ENCODE data around the gene GPD2.
"Not testable (repeated sequence)": the region's sequence is repeated elsewhere in the genome, so short reads cannot be mapped to it uniquely, and the experiment has no call there.

GPD2 gene

GRCh38 chr2:156590085-156590739 is 154.0 kb downstream of the GPD2 start:
- DNase-seq (ENCODE audit: low spot score): no peak

GRCh38 chr2:156592809-156593593 is 156.8 kb downstream of the GPD2 start:
- DNase-seq (ENCODE audit: low spot score): no peak

- DNase-seq (ENCODE audit: low spot score): no peak
Measured at GRCh38 chr2:156593594-156593921, 157.4 kb downstream of the GPD2 start.

GRCh38 chr2:156598563-156598962 is 162.4 kb downstream of the GPD2 start:
- DNase-seq (ENCODE audit: low spot score): no peak

- DNase-seq (ENCODE audit: low spot score): no peak
Measured at GRCh38 chr2:156600196-156600595, 164.0 kb downstream of the GPD2 start.

GRCh38 chr2:156601855-156602551 is 165.8 kb downstream of the GPD2 start:
- DNase-seq (ENCODE audit: low spot score): no peak

GRCh38 chr2:156602552-156602933 is 166.4 kb downstream of the GPD2 start:
- DNase-seq (ENCODE audit: low spot score): no peak

GRCh38 chr2:156615836-156616322 is 179.7 kb downstream of the GPD2 start:
- DNase-seq (ENCODE audit: low spot score): no peak

- not testable (repeated sequence) for DNase-seq (ENCODE audit: low spot score)
Measured at GRCh38 chr2:156618071-156618470, 181.9 kb downstream of the GPD2 start.

GRCh38 chr2:156619021-156619539 is 182.9 kb downstream of the GPD2 start:
- no peak for DNase-seq (ENCODE audit: low spot score)

- DNase-seq (ENCODE audit: low spot score): no peak
Measured at GRCh38 chr2:156622491-156622890, 186.3 kb downstream of the GPD2 start.

GRCh38 chr2:156625360-156626170 is 189.4 kb downstream of the GPD2 start:
- DNase-seq (ENCODE audit: low spot score): no peak

- no peak for DNase-seq (ENCODE audit: low spot score)
Measured at GRCh38 chr2:156626931-156627330, 190.8 kb downstream of the GPD2 start.

- no peak for DNase-seq (ENCODE audit: low spot score)
Measured at GRCh38 chr2:156630579-156631337, 194.6 kb downstream of the GPD2 start.

GRCh38 chr2:156635646-156636045 is 199.5 kb downstream of the GPD2 start:
- no peak for DNase-seq (ENCODE audit: low spot score)

Data from AG08396 (cell line).